Measurements from ENCODE around the gene FHL1. TPM values are rescaled to one million over a fixed set of nuclear protein-coding genes. Genes with fewer than 3 reads are reported as not detected.

Gene FHL1
- total RNA-seq, 4 donors from 2014 or later = 2,023 to 8,069 (median 7,102) TPM

- DNase-seq (no peak), ATAC-seq (no peak)
- intact Hi-C loops (cut with DNase I; ENCODE audit: low total_unique reads) (no loop called here), in situ Hi-C loops (cut with MboI; ENCODE audit: low sequenced_read_pairs in 4 of 4) (no loop called here)
- Histone ChIP-seq H3K27me3 (no peaks in the 10 kb centered on the region), H3K4me1 (peaks cover 0 to 6% of the 10 kb centered on the region in 2 donors), H3K9me3 (no peaks in the 10 kb centered on the region), H3K4me3 (no peak overlapping the region), H3K27ac (no peak overlapping the region), H3K36me3 (no peaks in the 10 kb centered on the region)
- TF ChIP-seq POLR2A (IDR thresholded peaks at IDR 0.05) = no peak
Measured at GRCh38 chrX:136121788-136122187, 25.5 kb upstream of the FHL1 start.

- DNase-seq (no peak), ATAC-seq (no peak)
- H3K36me3 ChIP-seq = no peaks in the 10 kb centered on the region
- TF ChIP-seq POLR2A (IDR thresholded peaks at IDR 0.05) (no peak), CTCF (IDR thresholded peaks at IDR 0.05 in 4 of 5, conservative IDR thresholded peaks at IDR 0.05 in 1 of 5) (no peak)
- no peak overlapping the region for H3K4me3 ChIP-seq
- H3K27me3 ChIP-seq = no peaks in the 10 kb centered on the region
- intact Hi-C loops (cut with DNase I; ENCODE audit: low total_unique reads) = no loop called here
- H3K9me3 ChIP-seq = no peaks in the 10 kb centered on the region
- H3K27ac ChIP-seq = no peak overlapping the region
- peaks cover 1 to 11% of the 10 kb centered on the region in 2 donors for H3K4me1 ChIP-seq
- in situ Hi-C loops (cut with MboI; ENCODE audit: low sequenced_read_pairs in 4 of 4) = no loop called here
Measured at GRCh38 chrX:136122207-136122606, 25.1 kb upstream of the FHL1 start.

- H3K36me3 ChIP-seq = no peaks in the 10 kb centered on the region
- in situ Hi-C loops (cut with MboI; ENCODE audit: low sequenced_read_pairs in 4 of 4) = no loop called here
- no peaks in the 10 kb centered on the region for H3K9me3 ChIP-seq
- no peak for DNase-seq
- peaks cover 7 to 13% of the 10 kb centered on the region in 2 donors for H3K4me1 ChIP-seq
- ATAC-seq = no peak
- no peak overlapping the region for H3K4me3 ChIP-seq
- intact Hi-C loops (cut with DNase I; ENCODE audit: low total_unique reads) = no loop called here
- H3K27me3 ChIP-seq = no peaks in the 10 kb centered on the region
- no peak overlapping the region for H3K27ac ChIP-seq
- no peak for TF ChIP-seq CTCF (IDR thresholded peaks at IDR 0.05 in 4 of 5, conservative IDR thresholded peaks at IDR 0.05 in 1 of 5)
- no peak for TF ChIP-seq POLR2A (IDR thresholded peaks at IDR 0.05)
Measured at GRCh38 chrX:136125106-136125505, 22.2 kb upstream of the FHL1 start.

- no peak for TF ChIP-seq CTCF (IDR thresholded peaks at IDR 0.05 in 4 of 5, conservative IDR thresholded peaks at IDR 0.05 in 1 of 5)
- no peak for TF ChIP-seq POLR2A (IDR thresholded peaks at IDR 0.05)
- Histone ChIP-seq H3K4me1 (peaks cover 7 to 13% of the 10 kb centered on the region in 2 donors), H3K27ac (peak overlapping the region; percentile 55 to 78 (median 62)), H3K9me3 (no peaks in the 10 kb centered on the region), H3K27me3 (no peaks in the 10 kb centered on the region), H3K4me3 (no peak overlapping the region), H3K36me3 (no peaks in the 10 kb centered on the region)
- intact Hi-C loops (cut with DNase I; ENCODE audit: low total_unique reads) (no loop called here), in situ Hi-C loops (cut with MboI; ENCODE audit: low sequenced_read_pairs in 4 of 4) (no loop called here)
- DNase-seq = no peak
- no peak for ATAC-seq
Measured at GRCh38 chrX:136126371-136126770, 21.0 kb upstream of the FHL1 start.

- peak; percentile 76 to 85 for ATAC-seq
- Histone ChIP-seq H3K27ac (peak overlapping the region; percentile 55 to 78 (median 62)), H3K4me1 (peaks cover 7 to 13% of the 10 kb centered on the region in 2 donors), H3K4me3 (no peak overlapping the region), H3K9me3 (no peaks in the 10 kb centered on the region), H3K27me3 (no peaks in the 10 kb centered on the region), H3K36me3 (no peaks in the 10 kb centered on the region)
- TF ChIP-seq POLR2A (IDR thresholded peaks at IDR 0.05) (no peak), CTCF (IDR thresholded peaks at IDR 0.05 in 4 of 5, conservative IDR thresholded peaks at IDR 0.05 in 1 of 5) (no peak)
- intact Hi-C loops (cut with DNase I; ENCODE audit: low total_unique reads) = no loop called here
- DNase-seq = no peak
- in situ Hi-C loops (cut with MboI; ENCODE audit: low sequenced_read_pairs in 4 of 4) = no loop called here
Measured at GRCh38 chrX:136126872-136127406, 20.4 kb upstream of the FHL1 start.

Measured in gastrocnemius medialis (tissue), 4 donors.